H4 (cell line): ENCODE measurements around the gene SULT4A1. TPM values are rescaled to one million over a fixed set of nuclear protein-coding genes. Genes with fewer than 3 reads are reported as not detected.

Experiments used
- DNase-seq: peaks from one replicate; pipeline ENCODE4 v3.0.0-alpha.2; 2015; ENCODE audit warnings: low spot score
- total RNA-seq: library from RNA; depleted of rRNA; stranded (reverse); fragments of >200 nt; shearing (Covaris generic); gene quantifications from 2 replicates; pipeline ENCODE4 v1.2.3, GENCODE V29; 2014; rRNA removed

SULT4A1 gene
- total RNA-seq, 1 experiment from 2014 or later = 0.33 TPM

DNA sequence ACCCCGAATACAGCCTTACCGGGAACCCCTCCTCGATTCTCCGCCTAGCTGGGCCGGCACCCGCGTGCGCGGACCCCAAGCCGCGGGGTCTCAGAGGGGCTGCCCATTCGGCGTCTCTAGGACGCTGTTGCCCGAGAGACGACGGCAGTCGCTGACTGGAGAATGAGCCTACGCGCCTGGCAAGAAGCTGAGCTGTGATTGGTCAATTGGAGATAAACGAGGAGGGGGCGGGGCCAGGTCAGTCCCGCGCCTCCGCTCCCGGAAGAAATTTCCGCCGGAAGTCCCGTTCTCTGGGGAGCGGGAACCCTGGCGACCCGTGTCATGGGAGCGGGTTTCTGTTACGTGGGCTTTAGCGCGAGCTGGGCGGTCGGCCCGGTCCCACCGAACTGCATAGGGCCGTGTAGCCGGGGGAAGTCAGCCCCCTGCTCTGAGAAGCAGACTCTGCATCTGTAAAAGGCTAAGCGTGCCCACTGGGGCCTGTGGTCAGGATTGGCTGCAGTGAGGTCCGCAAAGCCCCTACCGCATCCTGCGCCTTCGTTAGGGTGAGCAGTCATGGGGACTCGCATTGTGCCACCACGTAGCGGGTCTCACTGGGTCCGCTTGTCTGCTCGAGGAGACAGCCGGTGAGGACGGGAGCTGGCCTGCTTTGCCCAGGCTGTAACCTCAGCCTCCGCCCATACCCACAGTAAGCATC lies 50.0 kb downstream of the SULT4A1 start, which contains the start of gene EFCAB6:
TSS of gene EFCAB6 (minus strand) at position 157 of the 694 bp plus-strand sequence. CDS start 29,987 bp downstream, outside the sequence.
- peak; percentile 90 for DNase-seq

DNA sequence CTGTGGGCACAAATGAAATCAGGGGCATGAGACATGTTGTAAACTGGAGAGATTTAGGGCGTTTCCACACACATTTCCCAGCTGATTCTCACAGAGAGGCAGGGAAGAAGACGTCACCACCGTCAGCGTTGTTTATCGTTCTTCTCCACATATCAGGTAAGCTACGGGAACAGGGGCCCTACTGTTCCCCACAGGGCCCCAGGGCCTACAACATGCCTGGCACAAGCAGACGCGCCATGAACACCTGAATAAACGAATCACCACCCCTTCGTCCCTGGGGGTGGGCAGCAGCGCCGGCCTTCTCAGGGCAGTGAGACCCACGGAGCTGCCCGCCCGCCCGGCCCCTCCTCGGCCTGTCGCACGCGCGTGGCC lies 50.5 kb downstream of the SULT4A1 start:
- no peak for DNase-seq

DNA sequence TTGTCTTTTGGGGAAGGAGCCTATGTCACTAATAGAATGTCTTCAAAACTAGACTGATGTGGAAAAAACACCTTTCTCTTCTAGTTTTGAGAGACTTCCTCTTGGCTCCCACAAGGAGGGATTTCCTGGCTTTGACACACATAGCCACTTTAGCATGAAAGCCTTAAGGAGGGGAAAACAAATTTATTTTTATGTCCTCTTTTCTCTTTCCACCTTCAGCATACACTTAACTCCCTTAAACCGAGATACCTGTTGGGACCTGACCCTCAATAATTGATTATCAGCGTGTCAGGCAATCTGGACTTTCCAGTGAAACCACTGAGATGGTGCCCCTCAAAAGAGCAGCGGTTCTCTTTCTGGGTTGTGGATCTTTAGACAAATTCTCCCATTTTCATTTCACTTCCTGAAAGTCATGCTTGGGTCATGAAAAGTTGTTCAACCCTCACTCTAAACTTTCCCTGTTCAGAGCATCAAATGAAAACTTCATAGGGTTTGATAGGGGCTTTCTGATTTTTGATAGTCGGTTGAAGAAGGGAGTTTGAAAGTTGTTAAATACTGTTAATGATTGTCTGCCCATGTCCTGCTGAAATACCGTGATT lies 59.3 kb downstream of the SULT4A1 start:
- no peak for DNase-seq

DNA sequence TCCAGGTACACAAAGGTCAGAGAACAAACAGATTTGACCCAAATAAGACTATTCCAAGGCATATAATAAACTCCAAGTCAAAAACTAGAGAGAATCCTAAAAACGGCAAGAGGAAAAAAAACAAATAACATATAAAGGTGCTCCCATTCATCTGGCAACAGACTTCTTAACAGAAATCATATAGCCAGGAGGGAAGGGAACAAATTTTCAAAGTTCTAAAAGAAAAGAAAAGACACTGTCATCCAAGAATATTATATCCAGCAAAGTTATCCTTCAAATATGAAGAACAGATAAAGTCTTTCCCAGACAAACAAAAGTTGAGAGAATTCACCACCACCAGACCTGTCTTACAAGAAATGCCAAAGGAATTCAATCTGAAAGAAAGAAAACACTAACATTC lies 61.3 kb downstream of the SULT4A1 start:
- DNase-seq = no peak

DNA sequence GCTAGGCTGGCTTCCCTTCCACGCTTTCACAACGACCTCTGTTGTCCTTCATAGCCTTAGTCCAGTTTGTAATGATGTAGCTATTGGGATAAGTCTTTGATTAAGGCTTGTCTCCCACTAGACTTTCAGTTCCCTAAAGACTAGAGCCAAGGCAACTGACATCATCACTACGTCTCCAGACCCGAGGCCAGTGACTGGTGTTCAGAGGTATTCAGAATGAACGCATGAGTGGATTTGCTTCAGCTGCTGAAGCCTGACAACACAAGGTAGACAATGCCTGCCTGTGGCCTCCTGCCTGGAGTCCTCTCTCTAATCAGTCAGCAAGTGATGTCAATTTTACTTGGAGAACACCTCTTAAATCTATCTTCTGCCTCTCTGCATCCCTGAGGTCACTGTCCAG lies 63.8 kb downstream of the SULT4A1 start:
- DNase-seq = no peak

DNA sequence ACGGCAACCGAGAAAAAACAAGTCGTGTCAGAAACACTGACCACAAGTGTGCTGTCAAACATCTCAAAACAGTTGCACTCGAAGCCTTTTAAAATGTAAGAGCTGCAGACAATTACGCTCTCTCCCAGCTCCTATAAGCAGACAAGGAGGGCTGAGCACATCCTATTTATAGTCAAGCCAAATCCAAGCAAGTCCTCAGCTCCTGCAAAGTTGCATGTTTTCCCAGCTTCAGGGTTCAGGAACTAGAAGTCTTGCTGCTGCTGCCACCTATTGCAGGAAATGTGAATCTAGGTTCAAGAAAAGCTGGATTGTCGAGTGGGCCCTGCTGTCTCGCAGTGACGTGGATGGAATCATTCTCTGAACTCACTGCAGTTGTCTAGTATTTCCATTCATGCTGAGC lies 65.7 kb downstream of the SULT4A1 start:
- DNase-seq = peak; percentile 34

DNA sequence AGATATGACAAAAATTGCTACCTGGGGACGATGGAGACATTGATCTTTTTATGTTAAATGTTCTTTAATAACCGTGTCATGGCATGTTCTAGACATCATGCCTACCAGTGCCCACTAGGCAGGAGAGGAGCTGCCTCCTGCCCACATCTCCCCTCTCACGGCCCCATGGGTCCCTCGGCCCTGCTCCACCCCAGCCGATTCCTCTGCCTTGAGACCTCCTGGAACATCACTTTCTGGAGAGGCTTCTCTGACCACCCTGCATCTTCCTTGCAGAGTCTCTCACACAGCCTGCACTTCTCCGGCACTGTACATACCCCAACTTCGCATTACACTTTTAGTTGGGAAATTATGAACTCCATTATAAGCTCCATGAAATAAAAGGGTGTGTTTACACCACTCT lies 67.0 kb downstream of the SULT4A1 start:
- DNase-seq = no peak

DNA sequence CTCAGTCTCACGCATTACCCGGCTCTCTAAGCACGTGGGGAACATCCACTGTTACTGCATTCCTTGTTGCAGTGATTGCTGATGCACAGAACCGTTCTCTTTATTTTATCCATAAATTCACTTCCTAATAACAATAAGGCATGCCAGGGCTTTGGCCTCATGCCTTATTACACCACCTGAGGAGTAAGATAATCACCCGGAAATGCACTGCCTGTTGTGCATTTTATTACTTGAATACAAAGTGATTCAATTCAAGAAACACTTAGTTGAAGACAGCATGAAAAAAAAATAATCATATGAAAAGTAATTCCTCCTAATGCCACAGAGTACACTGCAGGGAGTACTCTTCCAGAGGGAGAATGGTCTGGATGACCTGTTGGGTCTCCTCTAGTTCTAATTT lies 69.4 kb downstream of the SULT4A1 start:
- no peak for DNase-seq

DNA sequence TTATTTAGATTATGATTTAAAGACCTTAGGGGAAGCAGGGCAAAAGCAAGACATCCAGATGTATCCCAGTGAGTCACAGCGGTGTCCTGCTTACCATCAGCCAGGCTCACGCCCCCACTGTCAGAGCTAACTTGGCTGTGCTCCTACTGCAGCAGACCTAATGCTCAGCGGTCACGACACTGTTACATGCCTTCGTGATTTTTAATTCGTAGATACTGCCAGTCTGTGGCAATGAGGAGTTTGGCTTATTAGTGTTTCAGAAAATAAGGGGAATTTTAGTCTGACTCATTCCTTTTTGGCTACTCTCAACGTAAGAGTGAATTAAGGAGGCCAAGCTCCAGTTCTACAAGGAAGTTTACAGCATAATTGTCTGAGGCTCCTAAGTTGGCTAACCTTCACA lies 72.9 kb downstream of the SULT4A1 start:
- peak; percentile 94 for DNase-seq

DNA sequence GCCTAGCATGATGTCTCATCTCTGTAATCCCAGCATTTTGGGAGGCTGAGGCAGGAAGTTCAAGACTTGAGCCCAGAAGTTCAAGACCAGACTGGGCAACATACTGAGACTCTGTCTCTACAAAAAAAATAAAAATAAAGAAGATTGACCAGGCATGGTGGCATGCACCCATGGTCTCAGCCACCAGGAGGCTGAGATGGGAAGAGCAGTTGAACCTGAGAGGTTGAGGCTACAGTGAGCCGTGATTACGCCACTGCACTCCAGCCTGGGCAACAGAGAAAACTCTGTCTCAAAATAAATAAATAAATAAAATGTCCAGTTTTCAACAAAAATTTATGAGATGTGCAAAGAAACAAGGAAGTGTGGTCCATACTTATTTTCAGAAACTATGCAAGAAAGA lies 78.5 kb downstream of the SULT4A1 start:
- no peak for DNase-seq

DNA sequence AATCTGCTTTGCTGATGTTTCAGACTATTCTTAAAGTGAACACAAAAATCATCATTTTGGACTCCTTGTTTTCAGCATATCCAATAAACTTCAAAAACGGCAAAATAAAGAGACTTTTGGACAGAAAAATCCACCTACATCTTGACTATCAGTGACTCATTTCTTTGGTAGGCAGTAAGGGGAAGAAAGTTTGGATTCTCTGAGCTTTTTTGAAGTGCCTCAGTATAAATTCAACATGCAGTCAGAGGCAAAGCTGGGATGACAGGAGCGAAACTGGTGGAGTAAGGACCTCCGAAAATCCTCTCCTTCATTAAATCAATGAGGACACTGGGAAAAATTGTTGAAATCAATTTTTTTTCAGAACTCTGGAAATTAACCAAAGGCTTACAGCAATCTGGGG lies 79.9 kb downstream of the SULT4A1 start:
- DNase-seq = no peak

DNA sequence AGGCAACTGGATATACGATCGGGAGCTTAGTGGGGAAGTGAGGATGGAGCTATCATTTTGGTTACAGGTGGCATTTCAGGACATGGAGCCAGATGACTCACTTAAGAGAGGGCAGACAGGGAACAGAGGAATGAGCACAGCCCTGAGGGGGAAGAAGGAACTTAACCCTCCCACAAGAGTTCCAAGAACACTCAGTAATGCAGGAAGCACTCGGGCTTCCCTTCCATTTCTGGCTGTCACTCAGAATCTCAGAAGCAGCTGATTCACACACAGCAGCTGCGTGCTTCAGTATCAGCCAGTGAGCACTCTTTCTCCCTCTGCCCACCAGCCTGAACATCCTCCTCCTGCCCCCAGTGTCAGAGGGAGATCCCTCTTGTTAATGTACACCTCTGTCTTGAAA lies 85.0 kb downstream of the SULT4A1 start:
- peak; percentile 60 for DNase-seq

DNA sequence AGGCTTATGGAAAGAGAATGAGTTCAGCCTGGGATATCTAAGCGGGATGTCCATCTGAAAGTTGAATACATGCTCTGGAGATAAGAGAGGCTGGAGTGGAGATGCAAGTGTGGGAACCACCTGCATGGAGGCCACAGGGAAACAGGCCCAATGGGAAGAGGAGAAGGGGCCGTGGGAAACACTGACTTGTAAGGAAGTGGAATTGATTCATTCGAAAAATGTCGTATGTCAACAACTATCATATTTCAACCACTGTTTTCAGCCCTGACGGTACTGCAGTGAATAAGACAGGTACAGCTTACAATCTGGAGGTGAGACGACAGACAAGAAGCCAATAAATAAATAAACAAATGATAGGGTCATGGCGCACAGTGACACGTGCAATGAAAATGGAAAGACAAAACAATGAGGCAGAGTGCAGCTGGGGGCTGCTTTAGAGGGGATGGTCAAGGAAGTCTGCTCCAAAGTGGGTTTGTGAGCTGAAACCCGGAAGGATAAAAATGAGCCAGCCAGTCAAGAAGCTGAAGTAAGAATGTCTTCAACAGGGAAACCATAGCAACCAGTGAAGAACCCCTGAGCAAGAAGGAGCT lies 86.1 kb downstream of the SULT4A1 start:
- peak; percentile 18 for DNase-seq

Other genes with a start within 250 kb of the SULT4A1 start
- 2.6 TPM in 2 replicates for gene EFCAB6, start 50.2 kb downstream of the SULT4A1 start, total RNA-seq
- gene PNPLA5, start 29.5 kb upstream of the SULT4A1 start, total RNA-seq = not detected in 2 replicates
- 5.2 and 7.8 TPM in 2 replicates for gene PNPLA3, start 61.3 kb upstream of the SULT4A1 start, total RNA-seq
- 47.3 and 82.4 TPM in 2 replicates for gene SAMM50, start 92.9 kb upstream of the SULT4A1 start, total RNA-seq
- 28.3 and 32.7 TPM in 2 replicates for gene PARVB, start 161.8 kb upstream of the SULT4A1 start, total RNA-seq